OCI-LY1 (cell line): ENCODE results near the gene MPRIP.

Experiments used
- H2AFZ ChIP-seq: fragments of 200-600 bp; sonication (generic), shearing (Covaris generic); 2 replicates; pipeline ENCODE4 v1.6.0; 2014; ENCODE audit warnings: antibody characterized with exemption, mild to moderate bottlenecking, low read length
- H3F3A ChIP-seq: fragments of 200-600 bp; sonication (generic), shearing (Covaris generic); 2 replicates; pipeline ENCODE4 v1.6.0; 2014; ENCODE audit warnings: mild to moderate bottlenecking, antibody characterized with exemption, low read length, moderate library complexity; ENCODE audit not compliant: insufficient read depth
- H3K27ac ChIP-seq: fragments of 200-600 bp; sonication (generic); 2 replicates; pipeline ENCODE4 v1.5.1; 2014; ENCODE audit warnings: low read length, mixed run types, mild to moderate bottlenecking, low read depth; ENCODE audit not compliant: poor library complexity, severe bottlenecking
- H3K27me3 ChIP-seq: fragments of 200-600 bp; sonication (generic); 2 replicates; pipeline ENCODE4 v1.6.0; 2014; ENCODE audit warnings: antibody characterized with exemption, mild to moderate bottlenecking, low read length, moderate library complexity; ENCODE audit not compliant: insufficient read depth
- H3K36me3 ChIP-seq: fragments of 200-600 bp; sonication (generic); 2 replicates; pipeline ENCODE4 v1.6.1; 2014; ENCODE audit warnings: mild to moderate bottlenecking, antibody characterized with exemption, low read length, moderate library complexity, mixed read lengths; ENCODE audit not compliant: insufficient read depth
- H3K4me1 ChIP-seq: fragments of 200-600 bp; sonication (generic); 2 replicates; pipeline ENCODE4 v1.5.1; 2014; ENCODE audit warnings: mild to moderate bottlenecking, low read length, moderate library complexity; ENCODE audit not compliant: insufficient read depth, severe bottlenecking
- H3K4me2 ChIP-seq: fragments of 200-600 bp; sonication (generic), shearing (Covaris generic); 2 replicates; pipeline ENCODE4 v1.6.1; 2014; ENCODE audit warnings: low read length
- H3K4me3 ChIP-seq: fragments of 200-600 bp; sonication (generic); 2 replicates; pipeline ENCODE4 v1.5.1; 2014; ENCODE audit warnings: low read length, low read depth, mild to moderate bottlenecking, mixed read lengths; ENCODE audit not compliant: poor library complexity, severe bottlenecking
- H3K79me2 ChIP-seq: fragments of 200-600 bp; shearing (Covaris generic); 2 replicates; pipeline ENCODE4 v1.6.1; 2016; ENCODE audit warnings: mixed run types, low read length, mixed read lengths; ENCODE audit not compliant: insufficient read depth
- H3K9ac ChIP-seq: fragments of 200-600 bp; sonication (generic), shearing (Covaris generic); 2 replicates; pipeline ENCODE4 v1.6.1; 2014; ENCODE audit warnings: mild to moderate bottlenecking, low read length, mixed read lengths
- H3K9me2 ChIP-seq: fragments of 200-600 bp; sonication (generic), shearing (Covaris generic); 2 replicates; pipeline ENCODE4 v1.6.1; 2014; ENCODE audit warnings: low read depth, mild to moderate bottlenecking, low read length, mixed read lengths
- H3K9me3 ChIP-seq: fragments of 200-600 bp; shearing (Covaris generic); 2 replicates; pipeline ENCODE4 v1.6.1; 2014; ENCODE audit warnings: low read length, mixed read lengths
- H4K20me1 ChIP-seq: fragments of 200-600 bp; sonication (generic), shearing (Covaris generic); 2 replicates; pipeline ENCODE4 v1.6.0; 2016; ENCODE audit warnings: mild to moderate bottlenecking, low read length; ENCODE audit not compliant: insufficient read depth
- EZH2 ChIP-seq: fragments of 200-600 bp; sonication (generic), shearing (Covaris generic); IDR thresholded peaks from 2 replicates; pipeline ENCODE4 v1.8.0; 2017; ENCODE audit warnings: borderline replicate concordance, mixed run types, mild to moderate bottlenecking, antibody characterized with exemption, low read length, moderate library complexity, mixed read lengths
- TF ChIP-seq, protein P1 (sequence below): fragments of 200-600 bp; sonication (generic), shearing (Covaris generic); IDR thresholded peaks from 2 replicates; pipeline ENCODE4 v1.5.1; 2017; ENCODE audit warnings: mild to moderate bottlenecking, antibody characterized with exemption, low read length, moderate library complexity, mixed read lengths

The MPRIP gene

DNA sequence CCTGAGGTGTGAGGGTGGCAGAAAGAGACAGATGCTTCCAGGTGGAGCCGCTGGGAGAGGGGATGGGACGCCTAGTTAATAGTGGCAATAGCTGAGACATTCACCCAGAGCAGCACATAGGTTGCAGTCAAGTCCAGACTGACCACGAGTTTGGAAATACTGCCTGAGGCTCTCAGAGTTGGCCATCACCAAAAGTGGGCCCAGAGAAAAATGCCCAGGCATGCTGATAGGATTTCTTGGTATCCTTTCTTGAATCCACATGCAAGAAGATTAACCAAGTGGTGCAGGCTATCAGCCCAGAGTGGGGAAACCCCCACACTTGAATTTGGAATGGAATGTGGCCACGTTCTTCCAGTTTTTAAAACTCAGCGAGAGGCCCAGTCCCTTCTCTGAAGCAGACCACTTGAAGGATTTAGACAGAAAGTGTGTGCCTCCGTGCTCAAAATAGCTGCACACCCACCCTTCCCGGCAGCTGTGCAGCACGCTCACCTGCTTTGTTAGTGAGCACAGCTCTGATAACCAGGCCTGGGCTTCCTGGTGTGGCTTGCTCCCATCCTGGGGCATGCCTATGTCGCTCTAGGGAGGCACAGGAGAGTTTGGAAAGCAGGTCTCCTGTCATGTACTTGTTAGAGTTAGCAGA lies 128.2 kb downstream of the MPRIP start:
- TF ChIP-seq, protein P1, sequence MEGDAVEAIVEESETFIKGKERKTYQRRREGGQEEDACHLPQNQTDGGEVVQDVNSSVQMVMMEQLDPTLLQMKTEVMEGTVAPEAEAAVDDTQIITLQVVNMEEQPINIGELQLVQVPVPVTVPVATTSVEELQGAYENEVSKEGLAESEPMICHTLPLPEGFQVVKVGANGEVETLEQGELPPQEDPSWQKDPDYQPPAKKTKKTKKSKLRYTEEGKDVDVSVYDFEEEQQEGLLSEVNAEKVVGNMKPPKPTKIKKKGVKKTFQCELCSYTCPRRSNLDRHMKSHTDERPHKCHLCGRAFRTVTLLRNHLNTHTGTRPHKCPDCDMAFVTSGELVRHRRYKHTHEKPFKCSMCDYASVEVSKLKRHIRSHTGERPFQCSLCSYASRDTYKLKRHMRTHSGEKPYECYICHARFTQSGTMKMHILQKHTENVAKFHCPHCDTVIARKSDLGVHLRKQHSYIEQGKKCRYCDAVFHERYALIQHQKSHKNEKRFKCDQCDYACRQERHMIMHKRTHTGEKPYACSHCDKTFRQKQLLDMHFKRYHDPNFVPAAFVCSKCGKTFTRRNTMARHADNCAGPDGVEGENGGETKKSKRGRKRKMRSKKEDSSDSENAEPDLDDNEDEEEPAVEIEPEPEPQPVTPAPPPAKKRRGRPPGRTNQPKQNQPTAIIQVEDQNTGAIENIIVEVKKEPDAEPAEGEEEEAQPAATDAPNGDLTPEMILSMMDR, result no peak
- no peak for TF ChIP-seq EZH2
- Histone ChIP-seq H2AFZ (no peak overlapping the region), H3F3A (no peaks in the 10 kb centered on the region), H4K20me1 (no peaks in the 10 kb centered on the region), H3K4me2 (no peak overlapping the region), H3K27ac (no peak overlapping the region), H3K36me3 (peaks cover 46% of the 10 kb centered on the region; the same call in 1 of the 2 replicates), H3K4me3 (no peak overlapping the region), H3K9ac (no peak overlapping the region), H3K27me3 (no peaks in the 10 kb centered on the region), H3K4me1 (peaks cover 8% of the 10 kb centered on the region), H3K9me3 (no peaks in the 10 kb centered on the region), H3K9me2 (no peaks in the 10 kb centered on the region), H3K79me2 (no peaks in the 10 kb centered on the region)

DNA sequence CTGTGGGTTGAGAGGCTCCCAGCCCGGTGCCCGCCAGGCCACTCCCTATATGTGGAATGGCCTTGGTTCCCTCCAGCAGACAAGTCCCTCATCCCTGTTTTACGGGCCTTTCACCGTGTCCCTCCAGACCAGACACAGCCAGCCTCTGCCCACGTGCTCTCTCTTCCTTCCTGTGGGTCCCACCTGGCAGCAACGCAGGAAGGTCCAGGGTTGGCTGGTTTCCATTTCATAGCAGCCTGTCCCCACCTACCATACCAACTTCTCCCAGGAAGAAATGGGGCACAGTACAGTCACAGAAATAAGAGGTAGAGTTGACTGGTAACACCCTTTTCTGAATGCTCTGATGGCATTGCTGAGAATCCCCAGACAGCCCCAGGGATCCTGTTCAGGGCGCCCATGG lies 128.9 kb downstream of the MPRIP start:
- Histone ChIP-seq H3K36me3 (peaks cover 44% of the 10 kb centered on the region; the same call in 1 of the 2 replicates), H3K4me3 (no peak overlapping the region), H3K27me3 (no peaks in the 10 kb centered on the region), H3K27ac (no peak overlapping the region), H3K9me3 (no peaks in the 10 kb centered on the region), H3K4me1 (peaks cover 15% of the 10 kb centered on the region), H3F3A (no peaks in the 10 kb centered on the region), H2AFZ (no peak overlapping the region), H3K4me2 (no peak overlapping the region), H4K20me1 (no peaks in the 10 kb centered on the region), H3K9me2 (no peaks in the 10 kb centered on the region), H3K9ac (no peak overlapping the region), H3K79me2 (no peaks in the 10 kb centered on the region)
- TF ChIP-seq, protein P1, result no peak
- TF ChIP-seq EZH2, result no peak

DNA sequence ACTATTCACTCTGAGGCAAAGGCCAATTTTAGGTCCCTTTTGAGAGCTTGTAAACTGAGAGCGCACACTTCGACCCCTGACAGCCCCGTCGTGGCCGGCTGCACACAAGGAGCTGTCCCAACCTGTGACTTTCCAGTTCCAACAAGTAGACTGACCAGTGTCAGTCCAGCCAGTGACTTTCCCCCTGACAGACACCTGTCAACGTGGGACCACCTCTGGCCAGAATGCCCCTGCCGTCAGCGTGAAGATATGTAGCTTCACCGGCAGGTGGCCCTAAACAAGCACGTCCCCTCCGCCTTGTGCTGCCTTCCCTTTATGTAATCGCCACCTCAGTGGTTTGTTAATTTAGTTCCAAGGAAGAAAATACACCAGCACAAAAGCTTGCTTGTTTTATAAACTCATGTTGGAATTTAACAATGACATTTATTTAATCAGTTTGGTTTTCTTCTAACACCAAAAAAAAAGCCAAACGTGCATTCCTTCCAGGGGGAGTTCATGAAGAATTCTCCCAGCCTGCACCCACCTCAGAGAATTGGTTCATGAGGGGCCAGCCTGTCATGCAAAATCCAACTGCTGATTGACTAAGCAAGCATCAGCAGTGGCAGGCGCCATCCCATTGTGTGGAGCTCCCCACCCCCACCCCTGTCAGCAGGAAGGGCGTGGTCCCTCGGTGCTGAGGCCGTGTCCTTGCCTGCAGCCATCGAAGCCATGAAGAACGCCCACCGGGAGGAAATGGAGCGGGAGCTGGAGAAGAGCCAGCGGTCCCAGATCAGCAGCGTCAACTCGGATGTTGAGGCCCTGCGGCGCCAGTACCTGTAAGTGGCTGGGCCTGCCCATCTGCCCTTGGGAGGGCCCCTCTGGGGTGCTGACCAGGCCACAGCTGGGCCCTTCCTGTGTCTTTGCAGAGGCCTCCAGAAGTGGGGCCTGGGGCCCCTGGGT lies 130.0 kb downstream of the MPRIP start:
- Histone ChIP-seq H3F3A (no peaks in the 10 kb centered on the region), H3K4me2 (no peak overlapping the region), H4K20me1 (no peaks in the 10 kb centered on the region)

More for the DNA sequence above, 130.0 kb downstream of the MPRIP start:
- no peak overlapping the region for H2AFZ ChIP-seq
- H3K36me3 ChIP-seq, result peaks cover 54% of the 10 kb centered on the region; the same call in 1 of the 2 replicates
- H3K79me2 ChIP-seq, result no peaks in the 10 kb centered on the region
- no peaks in the 10 kb centered on the region for H3K9me2 ChIP-seq
- no peaks in the 10 kb centered on the region for H3K27me3 ChIP-seq
- no peak overlapping the region for H3K4me3 ChIP-seq
- H3K9ac ChIP-seq, result no peak overlapping the region
- H3K4me1 ChIP-seq, result peaks cover 16% of the 10 kb centered on the region
- H3K27ac ChIP-seq, result no peak overlapping the region
- no peaks in the 10 kb centered on the region for H3K9me3 ChIP-seq
- TF ChIP-seq, protein P1, result peak; percentile 41; the same call in 1 of the 2 replicates
- no peak for TF ChIP-seq EZH2
